HEK293 (cell line): ENCODE data around the gene HERC2.

ENCODE experiments used
- CTCF ChIA-PET: fragments of 350-600 bp; formaldehyde crosslinking; extraction: SDS; loops from one replicate; lab custom pipeline; 2021; ENCODE audit warnings: antibody characterized with exemption; lab: Yijun Ruan, JAX
- POLR2A ChIA-PET: fragments of 300-600 bp; formaldehyde crosslinking; extraction: SDS; loops from one replicate; lab custom pipeline; 2020; ENCODE audit warnings: antibody characterized with exemption, inconsistent platforms; lab: Yijun Ruan, JAX
- H3K27ac ChIP-seq: fragments of 200-500 bp; sonication (Bioruptor generic); 2 replicates; pipeline ENCODE4 v1.5.1; 2014; ENCODE audit warnings: low read depth, low read length, control low read depth, inconsistent platforms; ENCODE audit errors: extremely low read depth
- H3K36me3 ChIP-seq, 2 experiments: fragments of 200-500 bp in 1 of 2; sonication (Bioruptor generic) in 1 of 2; 1 replicate in 1 of 2; 2 replicates in 1 of 2; pipeline ENCODE4 v1.5.1; 2014 to 2017; ENCODE audit warnings: inconsistent platforms in 2 of 2, low read length in 2 of 2; ENCODE audit not compliant: control insufficient read depth in 2 of 2, insufficient read depth in 1 of 2
- H3K4me1 ChIP-seq: fragments of 200-500 bp; sonication (Bioruptor generic); 2 replicates; pipeline ENCODE4 v1.5.1; 2014; ENCODE audit warnings: mild to moderate bottlenecking, low read length, inconsistent platforms; ENCODE audit not compliant: control insufficient read depth, insufficient read depth
- H3K4me3 ChIP-seq: 2 replicates; pipeline ENCODE4 v1.5.1; 2011; ENCODE audit warnings: low read depth, mild to moderate bottlenecking, control low read depth, low read length, moderate library complexity
- H3K9me3 ChIP-seq: fragments of 200-500 bp; sonication (Bioruptor generic); 2 replicates; pipeline ENCODE4 v1.5.1; 2014; ENCODE audit warnings: low read depth, low read length, inconsistent platforms; ENCODE audit not compliant: control insufficient read depth, insufficient read depth
- BCL11A ChIP-seq: fragments of 450-650 bp; formaldehyde crosslinking; IDR thresholded peaks from 2 replicates; pipeline ENCODE4 v1.5.1; 2016; ENCODE audit warnings: low read depth, missing biosample characterization, missing genetic modification characterization
- GLI4 ChIP-seq: fragments of 450-650 bp; formaldehyde crosslinking; IDR thresholded peaks from 2 replicates; pipeline ENCODE4 v1.5.1; 2016; ENCODE audit warnings: missing biosample characterization, missing genetic modification characterization
- ZBTB10 ChIP-seq: fragments of 450-650 bp; formaldehyde crosslinking; IDR thresholded peaks from 2 replicates; pipeline ENCODE4 v1.5.1; 2016; ENCODE audit warnings: missing biosample characterization, missing genetic modification characterization
- ZBTB49 ChIP-seq: fragments of 450-650 bp; formaldehyde crosslinking; IDR thresholded peaks from 2 replicates; pipeline ENCODE4 v1.5.1; 2016; ENCODE audit warnings: missing biosample characterization, missing genetic modification characterization, low read depth
- ZNF19 ChIP-seq: fragments of 450-650 bp; formaldehyde crosslinking; IDR thresholded peaks from 2 replicates; pipeline ENCODE4; 2016; ENCODE audit warnings: missing biosample characterization, missing genetic modification characterization, low read depth
- ZNF248 ChIP-seq: fragments of 450-650 bp; formaldehyde crosslinking; IDR thresholded peaks from 2 replicates; pipeline ENCODE4 v1.5.1; 2017; ENCODE audit warnings: missing biosample characterization, missing genetic modification characterization
- ZNF274 ChIP-seq, 2 experiments: fragments of 200-500 bp in 1 of 2; fragments of 450-650 bp in 1 of 2; sonication (Bioruptor generic) in 1 of 2; formaldehyde crosslinking in 1 of 2; IDR thresholded peaks; 2 replicates each; pipeline versions ENCODE4 v1.5.1 to v1.6.1; 2014 to 2016; ENCODE audit warnings: borderline replicate concordance in 1 of 2, inconsistent platforms in 1 of 2, low read length in 1 of 2, missing biosample characterization in 1 of 2, missing genetic modification characterization in 1 of 2
- ZNF366 ChIP-seq: fragments of 450-650 bp; formaldehyde crosslinking; conservative IDR thresholded peaks from 2 replicates; pipeline ENCODE4 v1.5.1; 2016; ENCODE audit warnings: missing biosample characterization, missing genetic modification characterization
- ZNF433 ChIP-seq: fragments of 450-650 bp; formaldehyde crosslinking; IDR thresholded peaks from 2 replicates; pipeline ENCODE4 v1.5.1; 2016; ENCODE audit warnings: missing biosample characterization, missing genetic modification characterization, low read depth
- ZNF518A ChIP-seq: fragments of 450-650 bp; formaldehyde crosslinking; conservative IDR thresholded peaks from 2 replicates; pipeline ENCODE4 v1.5.1; 2016; ENCODE audit warnings: low read depth, missing biosample characterization, missing genetic modification characterization
- ZNF560 ChIP-seq: fragments of 450-650 bp; formaldehyde crosslinking; IDR thresholded peaks from 2 replicates; pipeline ENCODE4 v1.5.1; 2017; ENCODE audit warnings: missing biosample characterization, missing genetic modification characterization, borderline replicate concordance
- ZNF585B ChIP-seq: fragments of 450-650 bp; formaldehyde crosslinking; IDR thresholded peaks from 2 replicates; pipeline ENCODE4 v1.5.1; 2016; ENCODE audit warnings: missing biosample characterization, missing genetic modification characterization
- ZNF626 ChIP-seq: fragments of 450-650 bp; sonication (Bioruptor Pico); formaldehyde crosslinking; IDR thresholded peaks from 2 replicates; pipeline ENCODE4 v1.5.1; 2018; ENCODE audit warnings: missing biosample characterization, missing genetic modification characterization, inconsistent platforms
- ZNF776 ChIP-seq: fragments of 450-650 bp; formaldehyde crosslinking; IDR thresholded peaks from 2 replicates; pipeline ENCODE4 v1.5.0; 2017; ENCODE audit warnings: missing biosample characterization, missing genetic modification characterization, borderline replicate concordance
- ZSCAN4 ChIP-seq: fragments of 450-650 bp; formaldehyde crosslinking; IDR thresholded peaks from 2 replicates; pipeline ENCODE4 v1.5.1; 2017; ENCODE audit warnings: missing biosample characterization, missing genetic modification characterization

Gene HERC2

GRCh38 chr15:28274635-28275034, 47.3 kb downstream of the HERC2 start (continued):
- no peak for TF ChIP-seq ZNF518A (tag by site-specific recombination)
- no peak for TF ChIP-seq ZNF274 (IDR thresholded peaks at IDR 0.05; ENCODE audit: low read length)
- no peak for TF ChIP-seq ZNF274 (tag by site-specific recombination; IDR thresholded peaks at IDR 0.05; ENCODE audit: borderline replicate concordance)
- TF ChIP-seq ZNF560 (tag by site-specific recombination) = no peak
- no peak for TF ChIP-seq ZNF248 (tag by site-specific recombination)

- Histone ChIP-seq H3K36me3 (peaks cover 0 to 52% of the 10 kb centered on the region in 2 experiments; a peak in 2 of 3 replicates), H3K4me1 (no peaks in the 10 kb centered on the region), H3K4me3 (no peak overlapping the region), H3K27ac (no peak overlapping the region), H3K9me3 (no peaks in the 10 kb centered on the region)
- CTCF ChIA-PET = no interaction called here
- TF ChIP-seq GLI4 (tag by site-specific recombination) (no peak), ZBTB10 (tag by site-specific recombination) (no peak), ZNF366 (tag by site-specific recombination) (no peak), BCL11A (no peak), ZNF585B (no peak), ZNF626 (no peak), ZNF433 (tag by site-specific recombination) (no peak), ZNF776 (tag by site-specific recombination) (no peak)
- POLR2A ChIA-PET = no interaction called here
These were observed 47.9 kb downstream of the HERC2 start for GRCh38 chr15:28273873-28274610.

GRCh38 chr15:28273468-28273867, 48.5 kb downstream of the HERC2 start:
- no peaks in the 10 kb centered on the region for H3K4me1 ChIP-seq
- ChIA-PET CTCF (no interaction called here), POLR2A (no interaction called here)
- H3K4me3 ChIP-seq = no peak overlapping the region
- H3K27ac ChIP-seq = no peak overlapping the region
- no peak for TF ChIP-seq ZBTB49 (tag by site-specific recombination)
- no peak for TF ChIP-seq ZSCAN4
- TF ChIP-seq ZNF19 (tag by site-specific recombination) = no peak
- peaks cover 0 to 55% of the 10 kb centered on the region in 2 experiments; a peak in 2 of 3 replicates for H3K36me3 ChIP-seq
- H3K9me3 ChIP-seq = no peaks in the 10 kb centered on the region
